Fibroblast of lung (primary cell): ENCODE data around the gene C1orf167. TPM values are rescaled to one million over a fixed set of nuclear protein-coding genes. Genes with fewer than 3 reads are reported as not detected.

Source experiments
- DNase-seq, 2 donors: peaks; one replicate each; pipeline versions ENCODE4 v3.0.0 to v3.0.0-alpha.2; 2010; ENCODE audit warnings: low read depth in 2 of 2
- H2AFZ ChIP-seq: 2 replicates; pipeline ENCODE4 v1.5.1; 2012; ENCODE audit warnings: low read length, control low read depth, inconsistent platforms
- H3K27ac ChIP-seq: 2 replicates; pipeline ENCODE4 v1.5.1; 2011; ENCODE audit warnings: low read length, control low read depth; ENCODE audit not compliant: insufficient read depth
- H3K27me3 ChIP-seq: 2 replicates; pipeline ENCODE4 v1.5.1; 2011; ENCODE audit warnings: mild to moderate bottlenecking, low read length; ENCODE audit not compliant: control insufficient read depth, insufficient read depth
- H3K36me3 ChIP-seq: 2 replicates; pipeline ENCODE4 v1.5.1; 2011; ENCODE audit warnings: low read length; ENCODE audit not compliant: control insufficient read depth, insufficient read depth
- H3K4me1 ChIP-seq: 2 replicates; pipeline ENCODE4 v1.5.1; 2011; ENCODE audit warnings: low read length; ENCODE audit not compliant: control insufficient read depth, insufficient read depth; ENCODE audit errors: extremely low read depth
- H3K4me2 ChIP-seq: 2 replicates; pipeline ENCODE4 v1.5.1; 2011; ENCODE audit warnings: low read length, control low read depth; ENCODE audit not compliant: insufficient read depth; ENCODE audit errors: extremely low read depth
- H3K4me3 ChIP-seq, 4 experiments: fragments of 200-600 bp in 1 of 4; sonication (generic) in 1 of 4; replicated peaks in 1 of 4; 2 replicates each; pipeline ENCODE4 v1.5.1; 2011 to 2016; ENCODE audit warnings: low read length in 4 of 4, low read depth in 3 of 4, mild to moderate bottlenecking in 3 of 4, control low read depth in 2 of 4, inconsistent platforms in 1 of 4, mixed read lengths in 1 of 4; ENCODE audit not compliant: insufficient read depth in 1 of 4; ENCODE audit errors: control extremely low read depth in 1 of 4
- H3K79me2 ChIP-seq: 2 replicates; pipeline ENCODE4 v1.5.1; 2012; ENCODE audit warnings: mild to moderate bottlenecking, low read length, inconsistent platforms; ENCODE audit not compliant: control insufficient read depth, insufficient read depth
- H3K9ac ChIP-seq: 2 replicates; pipeline ENCODE4 v1.5.1; 2011; ENCODE audit warnings: mild to moderate bottlenecking, low read length, control low read depth; ENCODE audit not compliant: insufficient read depth
- H3K9me3 ChIP-seq: 2 replicates; pipeline ENCODE4 v1.5.1; 2012; ENCODE audit warnings: low read depth, low read length; ENCODE audit not compliant: control insufficient read depth, insufficient read depth
- H4K20me1 ChIP-seq: 2 replicates; pipeline ENCODE4 v1.5.1; 2011; ENCODE audit warnings: low read length; ENCODE audit not compliant: control insufficient read depth, insufficient read depth; ENCODE audit errors: extremely low read depth
- CTCF ChIP-seq, 2 donors: IDR thresholded peaks in 1 of 2; conservative IDR thresholded peaks in 1 of 2; 1 replicate in 1 of 2; 2 replicates in 1 of 2; pipeline ENCODE4 v1.5.1; 2011 to 2012; ENCODE audit warnings: low read length in 2 of 2, control low read depth in 1 of 2, inconsistent platforms in 1 of 2, low read depth in 1 of 2, mild to moderate bottlenecking in 1 of 2
- EZH2 ChIP-seq: IDR thresholded peaks from 2 replicates; pipeline ENCODE4 v1.5.1; 2012; ENCODE audit warnings: low read length, control low read depth, mild to moderate bottlenecking; ENCODE audit errors: missing control alignments
- polyA plus RNA-seq, 2 donors: library from polyadenylated mRNA; depleted of rRNA in 1 of 2; stranded (reverse) in 1 of 2; unstranded in 1 of 2; fragments of >200 nt; gene quantifications; 2 replicates each; pipeline ENCODE4 v1.2.1, GENCODE V29; 2011 to 2012; ENCODE audit warnings: missing spikeins in 1 of 2
- total RNA-seq: library from RNA; depleted of rRNA; stranded (reverse); fragments of >200 nt; gene quantifications from 2 replicates; pipeline ENCODE4 v1.2.1, GENCODE V29; 2014

Gene C1orf167
- total and polyA plus RNA-seq, 2 donors (not counting 1 experiment from before 2014, with no cell fraction given) = 0.39 to 0.99 TPM

GRCh38 chr1:11757047-11757446, 4.9 kb upstream of the C1orf167 start:
- Histone ChIP-seq H4K20me1 (no peaks in the 10 kb centered on the region), H3K27ac (no peak overlapping the region), H3K9ac (no peak overlapping the region), H3K4me1 (no peaks in the 10 kb centered on the region), H2AFZ (no peak overlapping the region), H3K9me3 (no peaks in the 10 kb centered on the region), H3K4me3 (no peak overlapping the region), H3K4me2 (no peak overlapping the region), H3K79me2 (no peaks in the 10 kb centered on the region), H3K36me3 (no peaks in the 10 kb centered on the region), H3K27me3 (peaks cover 10% of the 10 kb centered on the region)
- no peak for DNase-seq
- TF ChIP-seq CTCF (conservative IDR thresholded peaks at IDR 0.05 in 1 of 2, IDR thresholded peaks at IDR 0.05 in 1 of 2; ENCODE audit: low read depth in 1 of 2, low read length in 2 of 2) (no peak), EZH2 (no peak)

- Histone ChIP-seq H3K4me2 (no peak overlapping the region), H3K9me3 (no peaks in the 10 kb centered on the region), H3K27me3 (peaks cover 11% of the 10 kb centered on the region), H3K79me2 (no peaks in the 10 kb centered on the region), H2AFZ (no peak overlapping the region), H3K4me3 (no peak overlapping the region), H4K20me1 (no peaks in the 10 kb centered on the region), H3K36me3 (no peaks in the 10 kb centered on the region), H3K9ac (no peak overlapping the region), H3K4me1 (no peaks in the 10 kb centered on the region), H3K27ac (no peak overlapping the region)
- TF ChIP-seq CTCF (conservative IDR thresholded peaks at IDR 0.05 in 1 of 2, IDR thresholded peaks at IDR 0.05 in 1 of 2; ENCODE audit: low read depth in 1 of 2, low read length in 2 of 2) (no peak), EZH2 (no peak)
- DNase-seq = no peak
Measured at GRCh38 chr1:11759791-11760190, 2.2 kb upstream of the C1orf167 start.

GRCh38 chr1:11761285-11761684, 708 bp upstream of the C1orf167 start:
- no peaks in the 10 kb centered on the region for H3K4me1 ChIP-seq
- no peaks in the 10 kb centered on the region for H3K79me2 ChIP-seq
- H2AFZ ChIP-seq = no peak overlapping the region
- DNase-seq = no peak
- no peak for TF ChIP-seq EZH2
- no peak for TF ChIP-seq CTCF (conservative IDR thresholded peaks at IDR 0.05 in 1 of 2, IDR thresholded peaks at IDR 0.05 in 1 of 2; ENCODE audit: low read depth in 1 of 2, low read length in 2 of 2)
- no peak overlapping the region for H3K4me3 ChIP-seq
- no peaks in the 10 kb centered on the region for H3K9me3 ChIP-seq
- no peaks in the 10 kb centered on the region for H4K20me1 ChIP-seq
- H3K36me3 ChIP-seq = no peaks in the 10 kb centered on the region
- H3K9ac ChIP-seq = no peak overlapping the region
- no peak overlapping the region for H3K4me2 ChIP-seq
- peaks cover 8% of the 10 kb centered on the region for H3K27me3 ChIP-seq
- H3K27ac ChIP-seq = no peak overlapping the region
